Body of pancreas (tissue), 4 donors: ENCODE data around the gene ERC2.

Experiments
- CTCF ChIP-seq, 7 experiments: fragments of 450-650 bp in 4 of 7; fragments of 200-600 bp in 3 of 7; sonication (generic) in 3 of 7; IDR thresholded peaks; one replicate each; pipeline ENCODE4 v1.5.1; 2016 to 2019; ENCODE audit warnings: antibody characterized with exemption in 7 of 7
- POLR2A ChIP-seq, 3 donors: fragments of 450-650 bp; IDR thresholded peaks; one replicate each; pipeline ENCODE4 v1.6.1; 2016; ENCODE audit warnings: antibody characterized with exemption in 3 of 3, mild to moderate bottlenecking in 2 of 3

GRCh38 chr3:55480911-55481743 lies 987.1 kb downstream of the ERC2 start:
- TF ChIP-seq POLR2A (IDR thresholded peaks at IDR 0.05), result no peak
- no peak for TF ChIP-seq CTCF (IDR thresholded peaks at IDR 0.05)
